T-cell (primary cell): ENCODE measurements around the gene MTARC2. TPM values are rescaled to one million over a fixed set of nuclear protein-coding genes. Genes with fewer than 3 reads are reported as not detected.

ENCODE experiments used
- ATAC-seq, 4 experiments: fragments of 200-7000 bp in 3 of 4; fragments of 150-1000 bp in 1 of 4; cut with Tn5 transposase; replicated peaks in 1 of 4; 1 replicate in 3 of 4; 2 replicates in 1 of 4; pipeline ENCODE4 v1.10.0; 2021; ENCODE audit warnings: moderate library complexity in 3 of 4, mild to moderate bottlenecking in 2 of 4, moderate number of reproducible peaks in 1 of 4
- CTCF ChIA-PET, 2 donors: fragments of 300-600 bp; sonication (Branson Sonifier 250); formaldehyde crosslinking; loops; one replicate each; lab custom pipeline; 2022; ENCODE audit warnings: antibody characterized with exemption in 2 of 2; lab: Charles Lee
- POLR2A ChIA-PET, 2 donors: fragments of 300-600 bp; sonication (Branson Sonifier 250); formaldehyde crosslinking; loops; one replicate each; lab custom pipeline; 2022; ENCODE audit warnings: antibody characterized with exemption in 2 of 2; lab: Charles Lee
- DNase-seq, 35 experiments: peaks; one replicate each; pipeline versions ENCODE4 v3.0.0 to v3.0.0-alpha.2; 2013 to 2023
- H3K27ac ChIP-seq: one replicate; pipeline ENCODE4 v1.5.1; 2013; ENCODE audit warnings: low read length
- H3K27me3 ChIP-seq, 2 experiments: replicated peaks in 1 of 2; 1 replicate in 1 of 2; 2 replicates in 1 of 2; pipeline versions ENCODE4 v1.6.1 to v1.7.0; 2013; ENCODE audit warnings: low read length in 1 of 2, mixed read lengths in 1 of 2; ENCODE audit not compliant: control insufficient read depth in 2 of 2, insufficient read depth in 2 of 2; ENCODE audit errors: extremely low read depth in 1 of 2
- H3K36me3 ChIP-seq, 2 donors: 1 replicate in 1 of 2; 2 replicates in 1 of 2; pipeline versions ENCODE4 v1.6.1 to v1.7.0; 2013; ENCODE audit warnings: low read length in 1 of 2; ENCODE audit not compliant: control insufficient read depth in 2 of 2, insufficient read depth in 1 of 2; ENCODE audit errors: extremely low read depth in 1 of 2
- H3K4me1 ChIP-seq, 2 experiments: 1 replicate in 1 of 2; 2 replicates in 1 of 2; pipeline versions ENCODE4 v1.6.1 to v1.7.0; 2013; ENCODE audit warnings: low read length in 2 of 2, mixed read lengths in 1 of 2; ENCODE audit not compliant: insufficient read depth in 2 of 2, control insufficient read depth in 1 of 2; ENCODE audit errors: extremely low read depth in 1 of 2
- H3K4me3 ChIP-seq, 2 donors: 1 replicate in 1 of 2; 2 replicates in 1 of 2; pipeline versions ENCODE4 v1.5.1 to v1.7.0; 2013; ENCODE audit warnings: mild to moderate bottlenecking in 2 of 2, low read length in 1 of 2, moderate library complexity in 1 of 2; ENCODE audit not compliant: control insufficient read depth in 1 of 2; ENCODE audit errors: extremely low read depth in 1 of 2
- H3K9me3 ChIP-seq: 2 replicates; pipeline ENCODE4 v1.7.0; 2013
- H3K27ac Mint-ChIP-seq, 2 donors: one replicate each; pipeline ENCODE4 v1.8.0; 2020 to 2021; ENCODE audit warnings: mild to moderate bottlenecking in 2 of 2, mixed read lengths in 2 of 2
- H3K27me3 Mint-ChIP-seq, 2 donors: one replicate each; pipeline ENCODE4 v1.8.0; 2021 to 2022; ENCODE audit warnings: mixed read lengths in 2 of 2
- H3K36me3 Mint-ChIP-seq: one replicate; pipeline ENCODE4 v1.8.0; 2021; ENCODE audit warnings: mixed read lengths
- H3K4me1 Mint-ChIP-seq, 3 donors: one replicate each; pipeline ENCODE4 v1.8.0; 2020 to 2022; ENCODE audit warnings: mixed read lengths in 3 of 3, mild to moderate bottlenecking in 1 of 3
- H3K4me3 Mint-ChIP-seq, 3 donors: one replicate each; pipeline ENCODE4 v1.8.0; 2020 to 2022; ENCODE audit warnings: mild to moderate bottlenecking in 3 of 3, mixed read lengths in 3 of 3, moderate library complexity in 3 of 3
- H3K9me3 Mint-ChIP-seq, 3 donors: one replicate each; pipeline ENCODE4 v1.8.0; 2020 to 2022; ENCODE audit warnings: mixed read lengths in 3 of 3
- WGBS: methylation state at CpG from one replicate; pipeline ENCODE4 v1.1.5; 2013; ENCODE audit warnings: missing lambda C conversion rate; ENCODE audit not compliant: insufficient coverage; 5-methylcytosine and 5-hydroxymethylcytosine counted together
- total RNA-seq, 35 experiments: library from RNA in 6 of 35; stranded (reverse) in 6 of 35; fragments of 120-200 nt in 1 of 35; gene quantifications; one replicate each; pipeline versions ENCODE4 v1.2.1 to v1.2.4 and lab custom pipeline; 2013 to 2026

The MTARC2 gene
- total RNA-seq, 5 donors from 2014 or later (not counting 1 experiment from before 2014, with no cell fraction given) = 0.33 to 0.47 (median 0.41) TPM; not detected in 2

GRCh38 chr1:220797044-220797443 lies 48.9 kb downstream of the MTARC2 start:
- ATAC-seq (no peak), DNase-seq (no peak)
- Histone ChIP-seq H3K4me1 (no peaks in the 10 kb centered on the region), H3K9me3 (no peaks in the 10 kb centered on the region), H3K36me3 (no peaks in the 10 kb centered on the region), H3K27me3 (no peaks in the 10 kb centered on the region), H3K27ac (no peak overlapping the region), H3K4me3 (no peak overlapping the region)
- no peaks in the 10 kb centered on the region for H3K9me3 Mint-ChIP-seq
- H3K4me3 Mint-ChIP-seq = no peak overlapping the region
- no peaks in the 10 kb centered on the region for H3K4me1 Mint-ChIP-seq
- POLR2A ChIA-PET = no interaction called here
- CTCF ChIA-PET = no interaction called here
- H3K27me3 Mint-ChIP-seq = peaks cover 6 to 8% of the 10 kb centered on the region in 2 donors
- H3K36me3 Mint-ChIP-seq = no peaks in the 10 kb centered on the region
- H3K27ac Mint-ChIP-seq = no peak overlapping the region

GRCh38 chr1:220797553-220797952 lies 49.4 kb downstream of the MTARC2 start:
- POLR2A ChIA-PET = no interaction called here
- CTCF ChIA-PET = no interaction called here
- Histone ChIP-seq H3K4me1 (no peaks in the 10 kb centered on the region), H3K27me3 (peaks cover 0 to 2% of the 10 kb centered on the region in 2 experiments), H3K27ac (no peak overlapping the region), H3K36me3 (no peaks in the 10 kb centered on the region), H3K9me3 (no peaks in the 10 kb centered on the region), H3K4me3 (no peak overlapping the region)
- peaks cover 6 to 14% of the 10 kb centered on the region in 2 donors for H3K27me3 Mint-ChIP-seq
- H3K4me3 Mint-ChIP-seq = no peak overlapping the region
- H3K4me1 Mint-ChIP-seq = no peaks in the 10 kb centered on the region
- H3K36me3 Mint-ChIP-seq = no peaks in the 10 kb centered on the region
- H3K27ac Mint-ChIP-seq = no peak overlapping the region
- WGBS = no CpG with 5 or more reads among the region's 3 CpGs
- DNase-seq (no peak), ATAC-seq (no peak)
- H3K9me3 Mint-ChIP-seq = no peaks in the 10 kb centered on the region

GRCh38 chr1:220798338-220798737 lies 50.2 kb downstream of the MTARC2 start:
- H3K27me3 ChIP-seq = peaks cover 0 to 5% of the 10 kb centered on the region in 2 experiments
- H3K4me1 ChIP-seq = no peaks in the 10 kb centered on the region
- no peaks in the 10 kb centered on the region for H3K36me3 Mint-ChIP-seq
- no peak for ATAC-seq
- H3K4me3 ChIP-seq = no peak overlapping the region
- ChIA-PET POLR2A (no interaction called here), CTCF (no interaction called here)
- 90% methylated on average over 2 of the region's 2 CpGs for WGBS
- H3K27ac Mint-ChIP-seq = no peak overlapping the region
- no peaks in the 10 kb centered on the region for H3K36me3 ChIP-seq
- H3K27me3 Mint-ChIP-seq = peaks cover 10 to 14% of the 10 kb centered on the region in 2 donors
- no peak overlapping the region for H3K27ac ChIP-seq
- no peak overlapping the region for H3K4me3 Mint-ChIP-seq
- no peak for DNase-seq
- no peaks in the 10 kb centered on the region for H3K9me3 Mint-ChIP-seq
- no peaks in the 10 kb centered on the region for H3K4me1 Mint-ChIP-seq
- no peaks in the 10 kb centered on the region for H3K9me3 ChIP-seq

- 79% methylated on average over 5 of the region's 6 CpGs for WGBS
- no peaks in the 10 kb centered on the region for H3K4me1 Mint-ChIP-seq
- ATAC-seq = no peak
Observed at GRCh38 chr1:220800262-220800661, 52.1 kb downstream of the MTARC2 start.

GRCh38 chr1:220803401-220804201 lies 55.5 kb downstream of the MTARC2 start:
- ChIA-PET POLR2A (no interaction called here), CTCF (interaction anchor here in 1 of 2 donors (0.7 kb wide), 1 partner anchor 115 kb away, joined by 3 read pairs; no protein-coding TSS in a partner anchor)
- Histone ChIP-seq H3K27ac (no peak overlapping the region), H3K36me3 (no peaks in the 10 kb centered on the region), H3K27me3 (peaks cover 0 to 19% of the 10 kb centered on the region in 2 experiments), H3K4me3 (no peak overlapping the region), H3K4me1 (no peaks in the 10 kb centered on the region), H3K9me3 (no peaks in the 10 kb centered on the region)
- Mint-ChIP-seq H3K4me1 (no peaks in the 10 kb centered on the region), H3K36me3 (no peaks in the 10 kb centered on the region), H3K4me3 (no peak overlapping the region), H3K9me3 (no peaks in the 10 kb centered on the region), H3K27ac (no peak overlapping the region), H3K27me3 (peaks cover 4 to 16% of the 10 kb centered on the region in 2 donors)
- DNase-seq = peak in 2 of 35 experiments; percentile 12 to 37
- WGBS = 75% methylated on average over 6 of the region's 10 CpGs
- no peak for ATAC-seq

More at GRCh38 chr1:220800262-220800661, 52.1 kb downstream of the MTARC2 start:
- Histone ChIP-seq H3K9me3 (no peaks in the 10 kb centered on the region), H3K27ac (no peak overlapping the region), H3K36me3 (no peaks in the 10 kb centered on the region), H3K27me3 (peaks cover 0 to 6% of the 10 kb centered on the region in 2 experiments), H3K4me3 (no peak overlapping the region), H3K4me1 (no peaks in the 10 kb centered on the region)
- ChIA-PET CTCF (interaction anchor here in 1 of 2 donors (0.7 kb wide), 1 partner anchor 30 kb away, joined by 3 read pairs; no protein-coding TSS in a partner anchor), POLR2A (no interaction called here)
- H3K36me3 Mint-ChIP-seq = no peaks in the 10 kb centered on the region
- H3K4me3 Mint-ChIP-seq = no peak overlapping the region
- DNase-seq = no peak
- H3K27ac Mint-ChIP-seq = no peak overlapping the region
- no peaks in the 10 kb centered on the region for H3K9me3 Mint-ChIP-seq
- peaks cover 7 to 14% of the 10 kb centered on the region in 2 donors for H3K27me3 Mint-ChIP-seq

- Mint-ChIP-seq H3K4me1 (no peaks in the 10 kb centered on the region), H3K9me3 (no peaks in the 10 kb centered on the region), H3K4me3 (no peak overlapping the region), H3K36me3 (no peaks in the 10 kb centered on the region), H3K27me3 (peaks cover 4 to 16% of the 10 kb centered on the region in 2 donors), H3K27ac (no peak overlapping the region)
- Histone ChIP-seq H3K9me3 (no peaks in the 10 kb centered on the region), H3K4me1 (no peaks in the 10 kb centered on the region), H3K27ac (no peak overlapping the region), H3K4me3 (no peak overlapping the region), H3K27me3 (peaks cover 0 to 19% of the 10 kb centered on the region in 2 experiments), H3K36me3 (no peaks in the 10 kb centered on the region)
- ChIA-PET CTCF (interaction anchor here in 1 of 2 donors (0.7 kb wide), 1 partner anchor 116 kb away, joined by 3 read pairs; no protein-coding TSS in a partner anchor), POLR2A (no interaction called here)
- DNase-seq (no peak), ATAC-seq (no peak)
- 64% methylated on average over 4 of the region's 5 CpGs for WGBS
Observed at GRCh38 chr1:220804202-220804586, 56.1 kb downstream of the MTARC2 start.
